ENCODE measurements around the gene FAM20B.
A peak's percentile ranks its signal among the peaks of the same experiment; 100 is the strongest.

The FAM20B gene

GRCh38 chr1:179077396-179077795 is 51.7 kb downstream of the FAM20B start:
- no peak overlapping the region for H3K4me2 ChIP-seq (ENCODE audit: low read length)
- H3K27ac ChIP-seq (ENCODE audit: low read depth, low read length, poor library complexity, severe bottlenecking), result no peak overlapping the region

GRCh38 chr1:179079113-179079761 is 53.5 kb downstream of the FAM20B start:
- Histone ChIP-seq H3K9me2 (ENCODE audit: low read depth, low read length) (no peaks in the 10 kb centered on the region), H3K27me3 (ENCODE audit: insufficient read depth, low read length) (no peaks in the 10 kb centered on the region), H3K79me2 (ENCODE audit: insufficient read depth, low read length) (peaks cover 4% of the 10 kb centered on the region; the same call in 1 of the 2 replicates), H3K4me2 (ENCODE audit: low read length) (no peak overlapping the region), H3K9ac (ENCODE audit: low read length) (no peak overlapping the region), H3K9me3 (ENCODE audit: low read length) (no peaks in the 10 kb centered on the region), H3F3A (ENCODE audit: insufficient read depth, low read length) (0 out of 2 replicates have a peak, but pooled peaks cover 2% of the 10 kb centered on the region), H4K20me1 (ENCODE audit: insufficient read depth, low read length) (no peaks in the 10 kb centered on the region), H3K4me3 (ENCODE audit: low read depth, low read length, poor library complexity, severe bottlenecking) (no peak overlapping the region), H3K36me3 (ENCODE audit: insufficient read depth, low read length) (peaks cover 4% of the 10 kb centered on the region; the same call in 1 of the 2 replicates), H3K4me1 (ENCODE audit: insufficient read depth, low read length, severe bottlenecking) (peaks cover 25% of the 10 kb centered on the region), H3K27ac (ENCODE audit: low read depth, low read length, poor library complexity, severe bottlenecking) (no peak overlapping the region), H2AFZ (ENCODE audit: low read length) (no peak overlapping the region)
- TF ChIP-seq EZH2 (IDR thresholded peaks at IDR 0.05; ENCODE audit: borderline replicate concordance, low read length) (no peak), CTCF (IDR thresholded peaks at IDR 0.05; ENCODE audit: low read length) (peak; percentile 78)

More at GRCh38 chr1:179077396-179077795, 51.7 kb downstream of the FAM20B start:
- no peaks in the 10 kb centered on the region for H4K20me1 ChIP-seq (ENCODE audit: insufficient read depth, low read length)
- no peak overlapping the region for H2AFZ ChIP-seq (ENCODE audit: low read length)
- H3F3A ChIP-seq (ENCODE audit: insufficient read depth, low read length), result no peaks in the 10 kb centered on the region
- no peak overlapping the region for H3K9ac ChIP-seq (ENCODE audit: low read length)
- H3K36me3 ChIP-seq (ENCODE audit: insufficient read depth, low read length), result no peaks in the 10 kb centered on the region
- no peaks in the 10 kb centered on the region for H3K9me2 ChIP-seq (ENCODE audit: low read depth, low read length)
- no peaks in the 10 kb centered on the region for H3K79me2 ChIP-seq (ENCODE audit: insufficient read depth, low read length)
- no peak for TF ChIP-seq CTCF (IDR thresholded peaks at IDR 0.05; ENCODE audit: low read length)
- TF ChIP-seq EZH2 (IDR thresholded peaks at IDR 0.05; ENCODE audit: borderline replicate concordance, low read length), result no peak
- no peaks in the 10 kb centered on the region for H3K9me3 ChIP-seq (ENCODE audit: low read length)
- no peaks in the 10 kb centered on the region for H3K27me3 ChIP-seq (ENCODE audit: insufficient read depth, low read length)
- no peak overlapping the region for H3K4me3 ChIP-seq (ENCODE audit: low read depth, low read length, poor library complexity, severe bottlenecking)
- H3K4me1 ChIP-seq (ENCODE audit: insufficient read depth, low read length, severe bottlenecking), result peaks cover 12% of the 10 kb centered on the region

- TF ChIP-seq EZH2 (IDR thresholded peaks at IDR 0.05; ENCODE audit: borderline replicate concordance, low read length) (no peak), CTCF (IDR thresholded peaks at IDR 0.05; ENCODE audit: low read length) (no peak)
- Histone ChIP-seq H3K79me2 (ENCODE audit: insufficient read depth, low read length) (peaks cover 9% of the 10 kb centered on the region; the same call in 1 of the 2 replicates), H3K27ac (ENCODE audit: low read depth, low read length, poor library complexity, severe bottlenecking) (peak overlapping the region; percentile 94), H3K9me2 (ENCODE audit: low read depth, low read length) (no peaks in the 10 kb centered on the region), H3K27me3 (ENCODE audit: insufficient read depth, low read length) (no peaks in the 10 kb centered on the region), H3F3A (ENCODE audit: insufficient read depth, low read length) (0 out of 2 replicates have a peak, but pooled peaks cover 2% of the 10 kb centered on the region), H3K9me3 (ENCODE audit: low read length) (no peaks in the 10 kb centered on the region), H3K4me3 (ENCODE audit: low read depth, low read length, poor library complexity, severe bottlenecking) (peak overlapping the region; percentile 79), H4K20me1 (ENCODE audit: insufficient read depth, low read length) (no peaks in the 10 kb centered on the region), H3K4me1 (ENCODE audit: insufficient read depth, low read length, severe bottlenecking) (peaks cover 29% of the 10 kb centered on the region), H2AFZ (ENCODE audit: low read length) (peak overlapping the region; percentile 38; the same call in 1 of the 2 replicates), H3K36me3 (ENCODE audit: insufficient read depth, low read length) (peaks cover 20% of the 10 kb centered on the region), H3K4me2 (ENCODE audit: low read length) (peak overlapping the region; percentile 91), H3K9ac (ENCODE audit: low read length) (peak overlapping the region; percentile 85)
Observed at GRCh38 chr1:179080866-179081686, 55.4 kb downstream of the FAM20B start.

All from OCI-LY1 (cell line).